GM12873 (cell line): Measurements from ENCODE around the gene GDPD2.

Experiments
- TF ChIP-seq, protein P1 (sequence below): IDR thresholded peaks from 2 replicates; pipeline ENCODE4 v1.5.1; 2012; ENCODE audit warnings: low read depth, mild to moderate bottlenecking, moderate library complexity, low read length, control low read depth; ENCODE audit not compliant: insufficient read depth; ENCODE audit errors: missing control alignments

Gene GDPD2

DNA sequence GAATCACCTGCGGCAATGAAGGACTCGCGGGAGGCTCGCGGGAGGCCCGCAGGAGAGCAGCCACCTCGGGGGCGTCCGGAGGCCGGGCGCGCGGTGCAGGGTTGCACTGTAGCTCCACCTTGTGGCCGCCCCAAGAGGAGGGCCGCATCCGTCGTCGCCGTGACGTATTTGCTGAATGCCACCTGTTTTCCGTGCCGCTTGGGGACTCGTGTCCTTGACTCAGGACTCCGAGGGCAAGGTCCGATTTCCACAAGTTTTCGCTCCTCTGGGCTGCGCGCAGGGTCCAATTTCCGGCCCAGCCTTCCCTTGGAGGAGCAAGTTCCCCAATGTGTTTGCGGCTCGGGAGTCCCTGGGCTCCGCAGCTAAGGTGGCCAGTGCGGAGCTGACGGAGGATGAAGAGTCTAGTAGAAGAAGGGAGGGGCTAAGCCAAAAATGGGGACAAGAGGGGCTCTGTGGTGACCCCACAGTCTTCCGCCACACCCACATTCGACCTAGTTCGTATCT is 10.8 kb downstream of the GDPD2 start:
- TF ChIP-seq, protein P1, sequence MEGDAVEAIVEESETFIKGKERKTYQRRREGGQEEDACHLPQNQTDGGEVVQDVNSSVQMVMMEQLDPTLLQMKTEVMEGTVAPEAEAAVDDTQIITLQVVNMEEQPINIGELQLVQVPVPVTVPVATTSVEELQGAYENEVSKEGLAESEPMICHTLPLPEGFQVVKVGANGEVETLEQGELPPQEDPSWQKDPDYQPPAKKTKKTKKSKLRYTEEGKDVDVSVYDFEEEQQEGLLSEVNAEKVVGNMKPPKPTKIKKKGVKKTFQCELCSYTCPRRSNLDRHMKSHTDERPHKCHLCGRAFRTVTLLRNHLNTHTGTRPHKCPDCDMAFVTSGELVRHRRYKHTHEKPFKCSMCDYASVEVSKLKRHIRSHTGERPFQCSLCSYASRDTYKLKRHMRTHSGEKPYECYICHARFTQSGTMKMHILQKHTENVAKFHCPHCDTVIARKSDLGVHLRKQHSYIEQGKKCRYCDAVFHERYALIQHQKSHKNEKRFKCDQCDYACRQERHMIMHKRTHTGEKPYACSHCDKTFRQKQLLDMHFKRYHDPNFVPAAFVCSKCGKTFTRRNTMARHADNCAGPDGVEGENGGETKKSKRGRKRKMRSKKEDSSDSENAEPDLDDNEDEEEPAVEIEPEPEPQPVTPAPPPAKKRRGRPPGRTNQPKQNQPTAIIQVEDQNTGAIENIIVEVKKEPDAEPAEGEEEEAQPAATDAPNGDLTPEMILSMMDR, result peak; percentile 71

DNA sequence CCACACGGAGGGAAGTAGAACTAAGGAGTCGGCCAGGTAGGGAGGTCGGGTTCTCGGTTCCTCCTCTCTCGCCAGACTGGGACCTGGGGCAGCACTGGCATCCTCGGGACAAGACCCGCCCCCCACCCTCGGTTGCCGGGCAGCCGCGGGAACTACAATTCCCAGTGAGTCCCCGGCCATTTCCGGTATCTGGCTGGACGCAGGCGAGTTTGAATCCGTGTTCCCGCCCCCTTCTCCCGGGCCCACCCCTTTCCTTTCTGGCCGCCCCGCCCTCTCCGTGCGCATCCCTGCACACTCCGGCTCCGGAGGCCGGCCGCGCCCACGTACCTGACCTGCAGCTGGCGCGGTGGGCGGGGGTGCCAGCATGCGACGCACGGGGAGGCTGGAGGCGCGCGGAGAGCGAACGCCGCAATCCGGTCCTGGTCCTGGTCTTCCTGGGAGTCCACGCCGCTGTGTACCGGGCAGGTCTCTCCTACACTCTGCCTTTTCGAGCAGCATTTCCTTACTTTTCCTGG is 11.3 kb downstream of the GDPD2 start:
- TF ChIP-seq, protein P1, result no peak

DNA sequence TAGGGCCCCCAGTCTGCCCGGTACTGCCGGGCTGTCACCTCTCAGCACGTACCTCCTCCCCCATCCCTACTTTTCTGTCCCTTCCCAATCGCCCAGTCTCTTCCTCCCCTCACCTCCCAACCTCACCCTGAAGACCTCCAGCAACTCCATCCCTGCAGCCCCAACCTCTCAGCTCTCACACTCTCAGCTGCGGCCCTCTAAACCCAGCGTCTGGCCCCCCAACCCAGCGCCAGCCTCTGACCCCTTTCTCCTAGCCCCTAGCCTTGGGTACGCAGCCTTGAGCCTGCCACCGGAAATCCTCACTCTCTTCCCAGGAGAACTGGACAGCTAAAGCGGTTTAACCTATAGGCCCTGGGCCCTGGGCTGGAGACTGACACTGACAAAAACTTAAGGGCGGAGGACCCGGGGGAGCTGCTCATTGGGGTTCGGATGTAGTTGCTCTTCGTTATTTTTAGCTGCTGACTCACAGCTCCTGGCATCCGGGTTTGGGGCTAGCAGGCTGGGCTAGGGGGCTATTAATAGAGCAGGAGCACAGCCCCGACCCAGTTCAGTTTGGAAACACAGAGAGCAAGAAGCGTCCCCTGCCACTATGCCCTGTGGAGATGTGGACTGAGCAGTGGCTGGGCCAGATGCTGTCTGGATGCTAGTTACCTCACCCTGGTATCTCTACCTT is 11.9 kb downstream of the GDPD2 start:
- TF ChIP-seq, protein P1, result no peak

DNA sequence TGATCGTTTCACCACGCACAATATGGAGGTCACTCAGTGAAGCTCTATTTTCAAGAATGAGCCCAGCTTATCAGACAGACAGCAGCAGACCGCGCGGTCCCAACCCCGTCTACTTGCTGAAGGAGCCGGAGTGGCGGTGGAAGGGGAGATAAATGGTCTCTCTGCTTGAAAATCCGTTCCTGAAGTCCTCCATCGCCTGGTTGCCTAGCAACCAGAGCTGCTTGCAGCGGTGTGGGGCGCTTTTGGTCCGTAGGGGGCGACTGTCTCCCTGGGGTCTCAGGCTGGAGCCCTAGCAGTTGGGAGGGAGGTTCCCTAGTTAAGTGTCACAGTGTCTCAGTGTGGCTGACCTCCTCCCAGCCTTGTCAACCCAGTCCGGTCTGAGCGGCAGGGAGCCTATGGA is 13.2 kb downstream of the GDPD2 start:
- TF ChIP-seq, protein P1, result peak; percentile 15

DNA sequence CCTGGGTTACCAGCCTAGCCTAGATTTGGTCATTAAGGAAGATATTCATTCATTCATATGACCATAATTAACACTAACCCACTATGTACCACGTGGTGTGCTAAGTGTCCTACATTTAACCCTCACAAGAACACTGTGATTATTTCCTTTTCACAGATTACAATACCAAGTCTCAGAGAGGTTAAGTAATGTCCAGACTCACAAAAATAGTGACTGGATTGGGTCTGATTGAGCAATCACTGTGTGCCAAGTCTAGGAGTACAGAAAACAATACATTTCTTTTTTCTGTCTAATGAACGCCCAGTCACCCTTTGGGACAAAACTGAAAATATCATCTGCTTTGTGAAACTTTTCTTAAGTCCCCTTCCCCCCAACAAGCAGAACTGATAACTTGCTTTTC is 13.9 kb downstream of the GDPD2 start:
- TF ChIP-seq, protein P1, result no peak

DNA sequence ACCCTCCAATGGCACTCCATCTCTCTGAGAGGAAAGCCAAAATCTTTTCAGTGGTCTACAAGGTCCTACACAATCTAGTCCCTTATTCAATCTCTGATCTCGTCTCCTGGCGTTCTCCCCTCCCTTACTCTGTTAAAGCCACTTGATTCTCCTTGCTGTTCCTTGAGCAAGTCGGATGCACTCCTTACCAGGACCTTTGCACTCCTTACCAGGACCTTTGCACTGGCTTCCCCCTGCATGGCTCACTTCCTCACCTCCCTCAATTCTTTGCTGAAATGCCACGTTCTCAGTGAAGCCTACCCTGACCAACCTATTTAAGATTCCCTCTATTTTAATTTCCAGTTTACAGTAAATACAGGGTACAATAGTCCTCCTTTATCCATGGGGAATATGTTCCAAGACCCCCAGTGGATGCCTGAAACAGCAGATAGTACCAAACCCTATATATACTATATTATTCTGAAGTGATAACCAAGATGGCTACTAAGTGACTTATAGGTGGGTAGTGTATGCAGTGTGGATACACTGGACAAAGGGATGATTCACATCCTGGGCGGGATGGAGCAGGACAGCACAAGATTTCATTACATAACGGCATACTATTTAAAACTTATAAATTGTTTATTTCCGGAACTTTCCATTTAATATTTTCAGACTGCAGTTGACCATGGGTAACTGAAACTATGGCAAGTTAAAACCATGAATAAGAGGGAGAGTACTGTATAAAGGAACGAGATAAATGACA is 15.0 kb downstream of the GDPD2 start:
- TF ChIP-seq, protein P1, result no peak

DNA sequence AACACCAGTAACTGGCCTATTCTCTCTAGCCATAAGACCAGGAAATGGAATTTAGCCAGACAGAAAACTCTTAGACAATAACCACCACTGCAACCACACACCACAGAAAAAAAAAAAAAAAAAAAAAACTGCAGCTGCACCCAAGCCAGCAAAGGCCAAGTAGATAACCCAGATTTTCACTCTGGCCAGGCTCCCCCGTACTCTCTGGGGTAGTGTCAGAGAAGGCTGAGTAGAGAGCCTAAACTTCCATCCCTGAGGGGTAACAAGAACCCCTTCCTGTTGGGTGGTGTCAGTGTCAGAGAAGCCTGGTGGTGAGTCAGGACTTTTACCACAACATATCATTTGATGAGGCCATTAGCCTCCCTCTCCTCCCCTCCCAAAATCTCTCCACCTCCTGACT is 15.9 kb downstream of the GDPD2 start:
- TF ChIP-seq, protein P1, result no peak
